GM18870 (cell line): ENCODE measurements around the gene FAM117B.
A peak's percentile ranks its signal among the peaks of the same experiment; 100 is the strongest.

Source experiments
- ATAC-seq: cut with Tn5 transposase; IDR thresholded peaks from one replicate; pipeline ENCODE4 v1.9.1; 2021; ENCODE audit warnings: moderate library complexity; ENCODE audit not compliant: unreplicated experiment

The FAM117B gene

GRCh38 chr2:202634556-202635427 lies at the start of gene FAM117B:
TSS of gene FAM117B (plus strand) at chr2:202634969. CDS start at chr2:202635188, 219 bp downstream.
- peak; percentile 81 for ATAC-seq

- peak; percentile 72 for ATAC-seq
Observed at GRCh38 chr2:202588647-202589581, 45.9 kb upstream of the FAM117B start.

GRCh38 chr2:202589582-202589949 lies 45.2 kb upstream of the FAM117B start:
- no peak for ATAC-seq

GRCh38 chr2:202592566-202592965 lies 42.2 kb upstream of the FAM117B start:
- no peak for ATAC-seq

- ATAC-seq: no peak
Observed at GRCh38 chr2:202599105-202599504, 35.7 kb upstream of the FAM117B start.

GRCh38 chr2:202599911-202600310 lies 34.9 kb upstream of the FAM117B start:
- no peak for ATAC-seq

- ATAC-seq: no peak
Observed at GRCh38 chr2:202604699-202605098, 30.1 kb upstream of the FAM117B start.

GRCh38 chr2:202605174-202605573 lies 29.6 kb upstream of the FAM117B start:
- no peak for ATAC-seq

- no peak for ATAC-seq
Observed at GRCh38 chr2:202608142-202608852, 26.5 kb upstream of the FAM117B start.

GRCh38 chr2:202609381-202610145 lies 25.2 kb upstream of the FAM117B start:
- peak; percentile 99 for ATAC-seq

- no peak for ATAC-seq
Observed at GRCh38 chr2:202610380-202610779, 24.4 kb upstream of the FAM117B start.

- ATAC-seq: no peak
Observed at GRCh38 chr2:202612145-202612544, 22.6 kb upstream of the FAM117B start.

GRCh38 chr2:202613479-202613878 lies 21.3 kb upstream of the FAM117B start:
- ATAC-seq: no peak

- no peak for ATAC-seq
Observed at GRCh38 chr2:202624133-202624532, 10.6 kb upstream of the FAM117B start.

- ATAC-seq: no peak
Observed at GRCh38 chr2:202627042-202627441, 7.7 kb upstream of the FAM117B start.

GRCh38 chr2:202628646-202629198 lies 6.0 kb upstream of the FAM117B start:
- ATAC-seq: no peak

GRCh38 chr2:202632682-202633290 lies 2.0 kb upstream of the FAM117B start:
- ATAC-seq: no peak

- no peak for ATAC-seq
Observed at GRCh38 chr2:202633470-202633869, 1.3 kb upstream of the FAM117B start.

- ATAC-seq: peak; percentile 67
Observed at GRCh38 chr2:202635428-202636212, 851 bp downstream of the FAM117B start.
